ENCODE results near the gene MOB3C. TPM values are rescaled to one million over a fixed set of nuclear protein-coding genes. Genes with fewer than 3 reads are reported as not detected.

MOB3C gene
- total RNA-seq, 1 donor = 7.2 TPM

DNA sequence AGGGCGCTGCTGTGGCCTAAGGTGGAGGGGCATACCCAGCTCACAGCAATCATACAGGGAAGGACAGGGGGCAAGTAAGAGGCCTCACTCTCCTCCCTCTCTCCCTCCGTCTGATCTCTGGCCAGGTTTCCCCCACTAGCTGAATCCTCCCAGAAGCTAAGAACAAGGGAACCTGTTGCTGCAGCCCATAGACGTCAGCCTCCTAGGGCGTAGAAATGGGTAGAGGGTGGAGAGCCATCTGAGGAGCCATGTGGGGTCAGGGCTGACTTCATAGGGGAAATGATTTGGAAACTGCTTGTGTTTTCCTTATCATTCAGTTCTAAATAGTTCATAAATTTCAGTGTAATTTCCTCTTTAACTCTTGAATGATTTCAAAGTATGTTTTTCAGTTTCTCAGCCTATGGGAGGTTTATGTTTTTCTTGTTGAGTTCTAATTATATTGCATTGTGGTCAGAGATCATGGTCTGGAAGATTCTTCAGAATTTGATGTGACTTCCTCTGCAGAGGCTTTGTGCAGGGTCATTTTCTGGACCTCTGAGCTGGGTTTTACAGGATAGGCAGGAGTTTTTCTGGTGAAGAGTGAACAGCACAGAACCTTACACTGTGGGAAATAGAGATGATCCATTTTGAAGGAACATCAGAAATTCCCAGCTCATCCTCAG is 2.3 kb upstream of the MOB3C start:
- Histone ChIP-seq H3K27me3 (ENCODE audit: insufficient read depth, low read length) (no peaks in the 10 kb centered on the region), H3K4me3 (ENCODE audit: low read length) (no peak overlapping the region), H3K4me1 (ENCODE audit: insufficient read depth, low read length) (peaks cover 45% of the 10 kb centered on the region), H3K9me3 (ENCODE audit: low read depth, low read length) (no peaks in the 10 kb centered on the region)

- H3K9me3 ChIP-seq (ENCODE audit: low read depth, low read length) = no peaks in the 10 kb centered on the region
- H3K4me1 ChIP-seq (ENCODE audit: insufficient read depth, low read length) = peaks cover 55% of the 10 kb centered on the region
- H3K27me3 ChIP-seq (ENCODE audit: insufficient read depth, low read length) = no peaks in the 10 kb centered on the region
- no peak overlapping the region for H3K4me3 ChIP-seq (ENCODE audit: low read length)
These were observed 1.2 kb upstream of the MOB3C start for GRCh38 chr1:46617833-46618232.

DNA sequence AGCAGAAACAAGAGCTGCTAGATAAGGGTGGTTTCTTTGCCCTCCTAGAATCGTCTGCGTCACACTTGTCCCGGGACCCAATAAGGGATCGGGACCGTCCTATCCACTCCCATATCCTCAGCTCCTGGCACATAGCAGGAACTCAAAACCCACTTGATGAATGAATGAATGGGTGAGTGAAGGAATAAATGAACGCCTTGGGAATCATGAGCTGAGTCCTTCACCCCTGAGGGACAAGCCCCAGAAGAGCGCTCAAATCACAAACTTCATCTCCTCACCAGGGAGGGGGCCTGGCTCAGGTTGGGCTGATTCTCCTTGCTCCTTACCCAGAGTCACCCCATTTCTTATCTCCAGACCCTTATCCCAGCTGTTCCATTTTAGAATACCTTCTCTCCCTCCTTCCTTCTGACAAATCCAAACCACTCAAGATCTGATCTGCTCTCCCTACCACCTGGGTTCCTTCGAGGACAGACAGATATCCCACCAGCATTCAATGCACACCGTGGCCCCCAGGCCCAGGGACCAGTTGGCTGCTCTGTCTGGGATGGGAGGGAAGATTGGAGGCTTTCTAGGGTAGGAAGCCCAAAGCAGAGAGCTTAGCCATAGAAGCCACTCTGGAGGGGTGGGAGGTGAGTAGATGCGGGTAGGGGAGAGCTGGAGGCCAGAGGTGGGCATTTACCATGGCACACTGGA is 643 bp upstream of the MOB3C start:
- H3K27me3 ChIP-seq (ENCODE audit: insufficient read depth, low read length) = no peaks in the 10 kb centered on the region
- H3K4me3 ChIP-seq (ENCODE audit: low read length) = peak overlapping the region; percentile 68
- peaks cover 59% of the 10 kb centered on the region for H3K4me1 ChIP-seq (ENCODE audit: insufficient read depth, low read length)
- no peaks in the 10 kb centered on the region for H3K9me3 ChIP-seq (ENCODE audit: low read depth, low read length)

GRCh38 chr1:46615735-46616134 is 876 bp downstream of the MOB3C start:
- Histone ChIP-seq H3K4me3 (ENCODE audit: low read length) (peak overlapping the region; percentile 68), H3K9me3 (ENCODE audit: low read depth, low read length) (no peaks in the 10 kb centered on the region), H3K27me3 (ENCODE audit: insufficient read depth, low read length) (no peaks in the 10 kb centered on the region), H3K4me1 (ENCODE audit: insufficient read depth, low read length) (peaks cover 74% of the 10 kb centered on the region)

GRCh38 chr1:46615088-46615487 is 1.5 kb downstream of the MOB3C start:
- Histone ChIP-seq H3K4me3 (ENCODE audit: low read length) (no peak overlapping the region), H3K9me3 (ENCODE audit: low read depth, low read length) (no peaks in the 10 kb centered on the region), H3K4me1 (ENCODE audit: insufficient read depth, low read length) (peaks cover 74% of the 10 kb centered on the region), H3K27me3 (ENCODE audit: insufficient read depth, low read length) (no peaks in the 10 kb centered on the region)

DNA sequence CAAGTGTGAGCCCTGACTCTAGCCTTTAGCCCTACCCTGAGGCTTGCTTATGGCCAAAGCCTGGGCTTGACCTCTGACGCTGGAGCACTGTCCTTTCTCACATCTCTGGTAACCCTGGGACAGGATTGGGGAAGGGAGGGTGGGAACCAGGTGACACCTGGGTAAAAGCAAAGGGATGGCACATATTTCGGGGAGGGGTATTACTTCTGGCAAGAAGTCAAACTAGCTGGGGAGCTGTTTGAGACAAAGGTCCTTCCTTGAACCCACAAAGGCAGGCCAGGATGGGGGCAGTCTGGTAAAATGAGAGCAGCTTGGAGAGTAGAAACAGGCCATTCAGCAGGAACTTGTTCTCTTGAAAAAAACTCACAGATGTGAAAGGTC is 2.0 kb downstream of the MOB3C start:
- Histone ChIP-seq H3K27me3 (ENCODE audit: insufficient read depth, low read length) (no peaks in the 10 kb centered on the region), H3K4me3 (ENCODE audit: low read length) (no peak overlapping the region), H3K9me3 (ENCODE audit: low read depth, low read length) (no peaks in the 10 kb centered on the region), H3K4me1 (ENCODE audit: insufficient read depth, low read length) (peaks cover 74% of the 10 kb centered on the region)

DNA sequence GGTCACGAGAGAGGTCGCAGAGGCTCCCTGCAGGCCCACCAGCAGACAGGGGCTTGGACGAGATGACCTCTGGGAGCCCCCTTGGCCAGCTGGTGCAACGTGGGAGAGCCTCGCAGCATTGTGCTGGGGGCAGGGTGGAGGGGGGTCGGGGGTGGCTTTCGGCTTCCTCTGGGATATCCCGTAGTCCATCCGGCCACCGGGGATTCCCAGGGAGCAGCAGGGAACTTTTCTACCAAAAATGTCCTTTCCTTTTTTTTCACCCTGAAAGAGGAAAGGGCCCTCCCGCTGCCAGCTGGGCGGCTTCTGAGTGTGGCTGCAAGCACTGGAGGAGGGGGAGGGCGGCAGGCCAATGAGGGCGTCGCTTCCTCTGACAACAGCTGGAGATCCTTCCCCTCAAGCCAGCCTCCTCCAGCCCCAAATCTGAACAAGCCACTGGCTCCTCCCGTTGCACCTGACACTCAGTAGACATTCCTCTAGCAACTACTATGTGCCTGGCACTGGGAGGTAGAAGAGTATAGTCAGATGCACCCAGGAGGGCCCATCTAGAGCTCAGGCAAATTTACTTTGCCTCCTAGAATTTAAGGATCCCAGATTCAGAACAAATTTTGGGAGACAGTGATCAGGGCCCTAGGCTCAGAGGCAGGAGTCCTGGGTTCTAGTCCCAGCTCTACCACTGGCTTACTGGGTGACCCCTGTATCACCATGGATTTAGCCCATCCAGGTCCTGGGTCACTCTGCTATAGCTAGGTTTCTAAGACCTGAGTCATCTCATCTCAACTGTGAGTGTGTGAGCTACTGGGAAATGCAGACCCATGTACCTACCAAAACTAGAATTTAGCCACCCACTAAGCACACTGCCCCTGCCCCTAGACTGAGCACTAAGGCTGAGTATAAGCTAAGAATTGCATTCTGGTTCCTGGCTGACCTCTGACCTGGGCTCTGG is 2.7 kb downstream of the MOB3C start:
- peaks cover 67% of the 10 kb centered on the region for H3K4me1 ChIP-seq (ENCODE audit: insufficient read depth, low read length)
- no peak overlapping the region for H3K4me3 ChIP-seq (ENCODE audit: low read length)
- no peaks in the 10 kb centered on the region for H3K9me3 ChIP-seq (ENCODE audit: low read depth, low read length)
- no peaks in the 10 kb centered on the region for H3K27me3 ChIP-seq (ENCODE audit: insufficient read depth, low read length)

- Histone ChIP-seq H3K27me3 (ENCODE audit: insufficient read depth, low read length) (no peaks in the 10 kb centered on the region), H3K4me1 (ENCODE audit: insufficient read depth, low read length) (peaks cover 60% of the 10 kb centered on the region)
These were observed 3.5 kb downstream of the MOB3C start for GRCh38 chr1:46612937-46613660.

GRCh38 chr1:46611691-46612221 is 4.9 kb downstream of the MOB3C start:
- Histone ChIP-seq H3K4me3 (ENCODE audit: low read length) (no peak overlapping the region), H3K9me3 (ENCODE audit: low read depth, low read length) (no peaks in the 10 kb centered on the region), H3K4me1 (ENCODE audit: insufficient read depth, low read length) (peaks cover 52% of the 10 kb centered on the region), H3K27me3 (ENCODE audit: insufficient read depth, low read length) (no peaks in the 10 kb centered on the region)

More at GRCh38 chr1:46612937-46613660, 3.5 kb downstream of the MOB3C start:
- H3K4me3 ChIP-seq (ENCODE audit: low read length) = no peak overlapping the region
- H3K9me3 ChIP-seq (ENCODE audit: low read depth, low read length) = no peaks in the 10 kb centered on the region

DNA sequence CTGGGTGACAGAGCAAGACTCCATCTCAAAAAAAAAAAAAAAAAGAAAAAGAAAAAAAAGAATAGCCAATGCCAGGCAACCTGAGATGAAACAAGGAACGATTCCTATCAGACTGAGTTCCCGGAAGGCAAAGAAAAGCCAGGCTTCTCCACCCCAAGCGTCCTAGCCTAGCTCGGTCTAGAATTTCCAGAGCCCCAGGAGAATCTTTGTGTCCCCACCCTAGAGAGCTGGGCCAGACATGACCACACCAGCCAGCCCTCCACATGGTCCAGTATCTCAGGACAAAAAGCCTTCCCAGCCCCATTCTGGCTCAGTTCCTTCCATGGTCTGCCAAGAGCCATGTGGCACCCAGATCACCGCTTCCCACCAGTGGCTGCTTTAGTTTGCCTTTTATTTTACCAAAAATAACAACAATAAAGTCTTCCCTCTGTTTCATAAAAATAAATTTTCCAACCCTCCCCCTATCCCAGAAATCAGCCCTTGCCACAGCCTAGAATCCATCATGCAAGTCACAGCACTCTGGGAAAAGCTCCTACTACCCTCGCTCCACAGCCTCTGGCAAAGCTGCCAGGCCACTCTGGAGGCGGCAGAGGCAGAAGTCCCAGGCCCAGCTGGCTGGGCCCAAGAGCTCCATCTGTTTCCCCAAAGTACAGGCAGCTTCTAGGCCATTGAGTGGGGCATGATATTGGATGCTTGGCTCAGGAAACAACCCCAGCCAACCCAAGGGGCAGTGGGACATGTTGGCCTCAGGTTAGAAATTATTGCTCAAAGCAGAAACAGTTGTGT is 9.1 kb downstream of the MOB3C start:
- Histone ChIP-seq H3K4me1 (ENCODE audit: insufficient read depth, low read length) (peaks cover 47% of the 10 kb centered on the region), H3K27me3 (ENCODE audit: insufficient read depth, low read length) (no peaks in the 10 kb centered on the region)

GRCh38 chr1:46606255-46606965 is 10.2 kb downstream of the MOB3C start:
- Histone ChIP-seq H3K4me1 (ENCODE audit: insufficient read depth, low read length) (peaks cover 48% of the 10 kb centered on the region), H3K27me3 (ENCODE audit: insufficient read depth, low read length) (no peaks in the 10 kb centered on the region), H3K9me3 (ENCODE audit: low read depth, low read length) (no peaks in the 10 kb centered on the region), H3K4me3 (ENCODE audit: low read length) (no peak overlapping the region)

More for the DNA sequence above, 9.1 kb downstream of the MOB3C start:
- H3K9me3 ChIP-seq (ENCODE audit: low read depth, low read length) = no peaks in the 10 kb centered on the region
- H3K4me3 ChIP-seq (ENCODE audit: low read length) = no peak overlapping the region

DNA sequence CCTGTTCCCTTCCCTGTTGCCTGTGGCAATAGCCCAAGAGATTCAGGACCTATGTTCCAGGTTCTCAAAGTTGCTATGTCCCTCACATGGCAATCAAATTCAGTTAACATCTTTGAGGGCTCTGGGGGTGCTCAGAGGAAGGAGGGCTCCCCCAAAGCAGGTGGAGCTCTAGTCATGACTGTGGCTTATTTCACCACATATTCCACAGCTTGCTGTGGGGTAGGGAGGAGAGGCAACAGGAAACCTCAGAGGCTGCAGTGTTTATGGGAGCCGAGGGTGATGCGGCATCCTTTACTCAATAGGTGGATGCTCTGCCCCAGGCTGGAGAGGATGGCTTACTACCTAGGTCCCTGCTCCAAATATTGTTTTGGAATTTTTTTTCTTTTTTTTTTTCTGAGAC is 11.4 kb downstream of the MOB3C start:
- peaks cover 54% of the 10 kb centered on the region for H3K4me1 ChIP-seq (ENCODE audit: insufficient read depth, low read length)
- no peaks in the 10 kb centered on the region for H3K27me3 ChIP-seq (ENCODE audit: insufficient read depth, low read length)
- H3K9me3 ChIP-seq (ENCODE audit: low read depth, low read length) = no peaks in the 10 kb centered on the region
- no peak overlapping the region for H3K4me3 ChIP-seq (ENCODE audit: low read length)

DNA sequence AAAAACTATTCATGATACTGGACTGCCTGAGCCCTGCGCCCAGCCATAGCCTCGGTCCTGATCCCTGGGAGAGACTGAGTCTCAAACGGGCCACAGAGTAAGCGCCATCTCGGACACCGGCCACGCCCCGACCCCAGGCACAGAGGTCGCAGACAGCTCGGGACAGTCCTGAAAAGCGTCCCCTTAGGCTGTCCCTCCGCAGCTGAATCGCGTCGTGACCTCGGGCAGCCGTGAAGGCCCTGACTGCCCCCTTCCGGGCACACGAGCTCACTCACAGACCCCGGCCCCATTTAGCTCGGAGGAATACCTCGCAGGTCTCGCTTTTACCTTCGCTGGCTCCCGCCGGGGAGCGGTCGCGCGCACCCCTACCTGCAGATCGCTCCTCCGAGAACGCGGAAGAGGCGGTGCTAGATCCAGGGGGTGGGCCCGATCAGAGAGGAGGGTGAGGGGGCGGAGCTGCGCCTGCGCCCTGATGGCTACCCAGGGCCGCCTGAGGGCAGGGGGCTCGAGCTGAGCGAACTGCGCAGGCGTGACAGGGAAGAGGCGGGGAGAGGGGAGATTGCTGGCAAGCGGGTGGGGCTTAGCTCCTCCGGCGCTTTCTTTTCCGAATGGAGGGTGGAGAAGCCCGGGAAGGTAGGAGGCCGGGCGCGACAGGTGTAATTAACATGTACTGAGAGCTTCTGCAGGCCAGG is 12.6 kb downstream of the MOB3C start, which contains the start of gene MKNK1:
TSS of gene MKNK1 (minus strand) at position 411 of the 692 bp plus-strand sequence. CDS start 20,941 bp downstream, outside the sequence.
- H3K9me3 ChIP-seq (ENCODE audit: low read depth, low read length) = no peaks in the 10 kb centered on the region
- H3K4me1 ChIP-seq (ENCODE audit: insufficient read depth, low read length) = peaks cover 66% of the 10 kb centered on the region
- no peaks in the 10 kb centered on the region for H3K27me3 ChIP-seq (ENCODE audit: insufficient read depth, low read length)
- peak within 1 kb of the TSS; percentile 97 for H3K4me3 ChIP-seq (ENCODE audit: low read length)
